Activated CD8-positive, alpha-beta memory T cell treated with anti-CD3 and anti-CD28 coated beads for 1 hour (primary cell): ENCODE data around the gene ERCC3.
"Not testable (repeated sequence)": the region's sequence is repeated elsewhere in the genome, so short reads cannot be mapped to it uniquely, and the experiment has no call there.

Experiments
- DNase-seq, 2 donors: peaks; one replicate each; pipeline ENCODE4 v3.0.0-alpha.2; 2020; ENCODE audit warnings: low read depth in 1 of 2; ENCODE audit errors: extremely low read depth in 1 of 2

The ERCC3 gene

GRCh38 chr2:127226520-127227263 lies 67.3 kb downstream of the ERCC3 start:
- no peak for DNase-seq

DNA sequence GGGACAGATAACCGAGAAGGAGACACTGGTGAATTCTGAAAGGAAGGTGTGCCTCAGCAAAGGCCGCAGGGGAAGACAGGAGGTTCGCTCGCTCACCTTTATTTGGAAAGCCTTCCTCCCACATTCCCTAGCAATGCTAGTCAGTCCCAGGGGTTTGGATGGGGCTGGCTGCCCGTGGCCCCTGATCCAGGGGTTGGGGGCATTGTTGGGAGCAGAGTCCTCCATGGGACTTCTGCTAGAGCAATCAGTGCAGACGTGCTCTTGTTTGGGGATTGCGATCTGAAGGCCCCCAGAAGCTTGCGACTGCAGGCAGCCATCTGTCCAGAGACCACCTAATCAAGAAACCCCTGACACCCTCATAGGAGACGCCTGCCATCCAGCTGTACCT lies 67.8 kb downstream of the ERCC3 start:
- no peak for DNase-seq

GRCh38 chr2:127225186-127225960 lies 68.6 kb downstream of the ERCC3 start:
- DNase-seq: no peak

- DNase-seq: not testable (repeated sequence)
Observed at GRCh38 chr2:127224135-127224534, 69.8 kb downstream of the ERCC3 start.

GRCh38 chr2:127220768-127221527 lies 73.0 kb downstream of the ERCC3 start:
- no peak for DNase-seq

GRCh38 chr2:127220102-127220767 lies 73.7 kb downstream of the ERCC3 start, which contains the start of gene CYP27C1:
Gene CYP27C1 (minus strand): TSS chr2:127220299. CDS start chr2:127220270, 29 bp downstream.
- DNase-seq: no peak

GRCh38 chr2:127219171-127220070 lies 74.5 kb downstream of the ERCC3 start:
- DNase-seq: no peak

GRCh38 chr2:127218812-127219170 lies 75.2 kb downstream of the ERCC3 start:
- DNase-seq: no peak

- DNase-seq: no peak
Observed at GRCh38 chr2:127217470-127218325, 76.2 kb downstream of the ERCC3 start.

GRCh38 chr2:127216593-127216992 lies 77.4 kb downstream of the ERCC3 start:
- DNase-seq: no peak

DNA sequence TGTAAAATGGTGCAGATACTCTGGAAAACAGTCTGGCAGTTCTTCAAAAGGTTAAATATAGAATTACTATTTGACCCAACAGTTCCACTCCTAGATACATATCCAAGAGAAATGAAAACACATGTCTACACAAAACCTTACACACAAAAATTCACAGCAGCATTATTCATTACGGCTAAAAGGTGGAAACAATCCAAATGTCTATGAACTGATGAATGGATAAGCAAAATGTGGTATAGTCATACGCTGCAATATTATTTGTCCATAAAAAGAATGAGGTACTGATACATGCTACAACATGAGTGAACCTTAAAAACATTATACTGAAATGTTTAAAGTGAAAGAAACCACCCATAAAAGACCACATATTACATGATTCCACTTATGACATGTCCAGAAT lies 77.8 kb downstream of the ERCC3 start:
- no peak for DNase-seq

GRCh38 chr2:127214201-127214600 lies 79.7 kb downstream of the ERCC3 start:
- DNase-seq: not testable (repeated sequence)

DNA sequence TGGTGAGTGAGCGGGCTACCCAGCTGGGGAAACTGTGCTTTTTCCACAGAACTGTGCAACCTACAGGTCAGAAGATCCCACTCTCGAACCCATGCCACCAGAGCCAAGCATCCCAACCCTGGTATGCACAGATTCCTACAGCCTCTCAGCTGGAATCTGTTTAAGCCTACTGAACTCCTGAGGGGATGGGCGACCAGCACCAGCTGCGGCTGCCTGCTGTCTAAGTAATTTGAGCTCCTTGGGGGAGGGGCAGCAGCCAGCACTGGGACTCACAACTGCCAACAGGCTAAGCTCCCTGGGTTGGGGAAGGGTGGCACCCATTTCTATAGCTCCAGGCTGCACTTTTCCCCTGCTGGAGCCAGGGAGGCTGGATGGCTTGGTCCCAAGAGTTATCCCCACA lies 85.6 kb downstream of the ERCC3 start:
- no peak for DNase-seq
